K562 (cell line): ENCODE measurements around the gene DNALI1. TPM values are rescaled to one million over a fixed set of nuclear protein-coding genes. Genes with fewer than 3 reads are reported as not detected.

Experiments used
- COPS2 ChIP-seq: fragments of 450-650 bp; conservative IDR thresholded peaks from 2 replicates; pipeline ENCODE4 v1.6.1; 2016; ENCODE audit warnings: mild to moderate bottlenecking, moderate library complexity
- CXXC5 ChIP-seq: fragments of 250-450 bp; sonication (Bioruptor Pico); IDR thresholded peaks from 2 replicates; pipeline ENCODE4 v1.8.0; 2022; ENCODE audit warnings: inconsistent platforms, mild to moderate bottlenecking, moderate library complexity
- EZH2 ChIP-seq: IDR thresholded peaks from 2 replicates; pipeline ENCODE4 v1.6.1; 2012; ENCODE audit warnings: low read depth, mild to moderate bottlenecking, inconsistent platforms, low read length, borderline replicate concordance
- GATA2 ChIP-seq: sonication (generic); formaldehyde crosslinking; IDR thresholded peaks from 2 replicates; pipeline ENCODE4 v1.4.0; 2020; ENCODE audit warnings: mild to moderate bottlenecking, missing genetic modification reagents
- HDAC2 ChIP-seq: fragments of 450-650 bp; IDR thresholded peaks from 2 replicates; pipeline ENCODE4 v1.6.1; 2016; ENCODE audit warnings: mild to moderate bottlenecking
- ID3 ChIP-seq, 2 experiments: fragments of 250-450 bp in 1 of 2; fragments of 450-650 bp in 1 of 2; sonication (Bioruptor Pico) in 1 of 2; IDR thresholded peaks; 2 replicates each; pipeline versions ENCODE4 v1.6.1 to v1.8.0; 2016 to 2021; ENCODE audit warnings: mild to moderate bottlenecking in 2 of 2, moderate library complexity in 2 of 2, missing compliant biosample characterization in 1 of 2, missing genetic modification characterization in 1 of 2
- MYNN ChIP-seq, 2 experiments: sonication (generic); formaldehyde crosslinking in 1 of 2; IDR thresholded peaks; 2 replicates each; pipeline versions ENCODE4 v1.5.0 to v1.6.1; 2016 to 2020; ENCODE audit warnings: antibody characterized with exemption in 1 of 2, missing genetic modification reagents in 1 of 2
- POLR2AphosphoS5 ChIP-seq: IDR thresholded peaks from 2 replicates; pipeline ENCODE4 v1.6.1; 2011; ENCODE audit warnings: mild to moderate bottlenecking, low read depth, low read length, moderate library complexity; ENCODE audit not compliant: control insufficient read depth, insufficient read depth
- POLR2B ChIP-seq: fragments of 450-650 bp; IDR thresholded peaks from 2 replicates; pipeline ENCODE4 v1.6.1; 2018; ENCODE audit warnings: low read depth; ENCODE audit not compliant: partially characterized antibody
- POLR3G ChIP-seq: IDR thresholded peaks from 2 replicates; pipeline ENCODE4 v1.6.1; 2011; ENCODE audit not compliant: insufficient read length, insufficient replicate concordance; ENCODE audit errors: extremely low read depth
- POU5F1 ChIP-seq: fragments of 150-350 bp; IDR thresholded peaks from 2 replicates; pipeline ENCODE4 v1.6.1; 2014; ENCODE audit warnings: borderline replicate concordance, low read length, low read depth, mild to moderate bottlenecking; ENCODE audit not compliant: partially characterized antibody
- RB1 ChIP-seq: fragments of 450-650 bp; IDR thresholded peaks from 2 replicates; pipeline ENCODE4 v1.6.1; 2017; ENCODE audit warnings: low read depth, mild to moderate bottlenecking
- RFX7 ChIP-seq: fragments of 250-450 bp; sonication (Bioruptor Pico); IDR thresholded peaks from 2 replicates; pipeline ENCODE4 v1.5.1; 2021; ENCODE audit warnings: mild to moderate bottlenecking
- TBP ChIP-seq: optimal IDR thresholded peaks from 2 replicates; pipeline ENCODE3; 2011; ENCODE audit warnings: low read depth, low read length, improper control_type of control experiment
- TRIM28 ChIP-seq: fragments of 450-650 bp; IDR thresholded peaks from 2 replicates; pipeline ENCODE4 v1.6.1; 2017
- ZNF318 ChIP-seq, 2 experiments: fragments of 450-650 bp; IDR thresholded peaks; 2 replicates each; pipeline ENCODE4 v1.6.1; 2016; ENCODE audit warnings: mild to moderate bottlenecking in 2 of 2, borderline replicate concordance in 1 of 2, low read depth in 1 of 2, moderate library complexity in 1 of 2
- ZNF449 ChIP-seq: fragments of 250-450 bp; sonication (Bioruptor Pico); IDR thresholded peaks from 2 replicates; pipeline ENCODE4 v1.8.0; 2022; ENCODE audit warnings: moderate library complexity, mild to moderate bottlenecking, inconsistent platforms
- ZNF668 ChIP-seq: fragments of 250-450 bp; sonication (Bioruptor Pico); IDR thresholded peaks from 2 replicates; pipeline ENCODE4 v1.8.0; 2022; ENCODE audit warnings: mild to moderate bottlenecking, inconsistent platforms
- polyA plus RNA-seq, 8 experiments: library from polyadenylated mRNA; depleted of rRNA in 4 of 8; stranded (reverse) in 5 of 8; unstranded in 3 of 8; fragments of >200 nt; fragmentation: Nextera tagmentation in 2 of 8; fragmentation: Illumina TruSeq in 1 of 8; extraction: Ambion mirVana in 2 of 8; extraction: Trizol in 1 of 8; gene quantifications; 2 replicates each; pipeline versions ENCODE4 v1.2.1 to v1.2.3, GENCODE V29; 2011 to 2014; ENCODE audit warnings: inconsistent platforms in 1 of 8, missing spikeins in 1 of 8
- total RNA-seq, 7 experiments: library from RNA; depleted of rRNA in 6 of 7; stranded (reverse); fragments of >200 nt in 6 of 7; fragmentation: Illumina TruSeq in 2 of 7; extraction: Trizol in 2 of 7; gene quantifications; 2 replicates each; pipeline versions ENCODE4 v1.2.1 to v1.2.3, GENCODE V29; 2011 to 2021; ENCODE audit warnings: low replicate concordance in 1 of 7

The DNALI1 gene
- total and polyA plus RNA-seq, 9 of the 15 experiments (the other 6 are each of a cell fraction or from before 2014, with no cell fraction given): 0.87 to 5.6 (median 1.2) TPM

GRCh38 chr1:37595440-37596181, 38.9 kb downstream of the DNALI1 start, which contains the start of gene GNL2 (continued):
- TF ChIP-seq ZNF449 (CRISPR knock-in tag) (no peak), EZH2 (no peak), ZNF668 (CRISPR knock-in tag) (no peak), ZNF318 (IDR thresholded peaks at IDR 0.05; ENCODE audit: borderline replicate concordance in 1 of 2, low read depth in 1 of 2) (no peak), POLR3G (no peak), ID3 (CRISPR knock-in tag; IDR thresholded peaks at IDR 0.05) (no peak), ID3 (tag; IDR thresholded peaks at IDR 0.05) (peak; percentile 75; the same call in 1 of the 2 replicates), RFX7 (CRISPR knock-in tag) (no peak), POU5F1 (no peak), TBP (peak; percentile 89), RB1 (peak; percentile 79; the same call in 1 of the 2 replicates), COPS2 (no peak), GATA2 (CRISPR knock-in tag) (no peak), CXXC5 (CRISPR knock-in tag) (peak; percentile 97), POLR2B (peak; percentile 93), POLR2AphosphoS5 (peak; percentile 84), MYNN (IDR thresholded peaks at IDR 0.05) (no peak), MYNN (CRISPR knock-in tag; IDR thresholded peaks at IDR 0.05) (no peak), HDAC2 (peak; percentile 98), TRIM28 (no peak)
